PC-9 (cell line): Measurements from ENCODE around the gene PNPLA7.

ENCODE experiments used
- CTCF ChIP-seq: fragments of 200-600 bp; sonication (generic); conservative IDR thresholded peaks from 2 replicates; pipeline ENCODE4 v1.6.1; 2017; ENCODE audit warnings: mixed run types, antibody characterized with exemption, mild to moderate bottlenecking, moderate library complexity
- EZH2 ChIP-seq: fragments of 200-600 bp; sonication (generic); IDR thresholded peaks from 2 replicates; pipeline ENCODE4 v1.8.0; 2017; ENCODE audit warnings: antibody characterized with exemption, low read depth

GRCh38 chr9:137545123-137545522, 5.1 kb downstream of the PNPLA7 start:
- TF ChIP-seq CTCF, result no peak
- TF ChIP-seq EZH2, result no peak
